GM10266 (cell line): ENCODE results near the gene FXYD7.

Source experiments
- DNase-seq: peaks from one replicate; pipeline ENCODE4 v3.0.0; 2012; ENCODE audit errors: extremely low spot score
- TF ChIP-seq, protein P1 (sequence below): IDR thresholded peaks from 2 replicates; pipeline ENCODE4 v1.5.1; 2012; ENCODE audit warnings: mild to moderate bottlenecking, low read depth; ENCODE audit not compliant: control insufficient read depth, insufficient read depth; ENCODE audit errors: missing control alignments

The FXYD7 gene

DNA sequence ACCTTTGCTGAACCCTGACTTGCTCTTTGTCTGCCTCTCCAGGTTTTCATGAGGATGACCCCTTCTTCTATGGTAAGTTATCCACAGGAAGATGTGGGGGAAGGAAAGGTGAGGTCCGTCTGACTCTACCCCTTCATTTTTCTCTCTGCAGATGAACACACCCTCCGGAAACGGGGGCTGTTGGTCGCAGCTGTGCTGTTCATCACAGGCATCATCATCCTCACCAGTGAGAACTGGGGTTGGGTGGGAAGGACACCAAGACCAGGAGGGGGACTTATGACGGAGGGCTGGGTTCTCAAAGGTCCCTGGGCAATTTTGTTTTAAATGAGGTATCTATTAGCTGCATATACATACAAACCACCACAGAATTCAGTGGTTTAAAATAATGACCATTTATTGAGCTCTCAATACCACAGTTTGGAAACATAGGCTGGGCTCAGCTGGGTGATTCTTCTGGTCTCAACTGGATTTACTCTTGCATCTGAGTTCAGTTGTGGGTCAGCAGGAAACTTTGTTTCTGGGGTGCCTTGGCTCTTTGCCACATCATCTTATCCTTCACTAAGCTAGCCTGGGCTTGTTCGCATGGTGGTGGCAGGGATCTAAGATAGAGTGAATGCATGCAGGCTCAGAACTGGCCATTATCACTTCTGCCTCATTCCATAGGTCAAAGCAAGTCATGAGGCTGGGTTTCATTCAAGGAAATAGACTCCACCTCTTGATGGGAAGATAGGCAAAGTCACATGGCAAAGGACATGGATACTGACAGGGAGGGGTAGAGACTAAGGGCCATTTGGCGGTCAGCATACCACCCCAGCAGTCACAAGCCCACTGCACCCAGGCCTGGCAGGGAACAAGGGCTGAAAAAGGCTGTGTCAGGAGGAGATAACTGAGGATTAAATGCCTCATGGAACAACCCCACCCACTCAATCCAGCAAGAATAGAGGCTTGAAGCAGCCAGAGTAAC, 23.3 kb downstream of the FXYD7 start:
- TF ChIP-seq, protein P1, sequence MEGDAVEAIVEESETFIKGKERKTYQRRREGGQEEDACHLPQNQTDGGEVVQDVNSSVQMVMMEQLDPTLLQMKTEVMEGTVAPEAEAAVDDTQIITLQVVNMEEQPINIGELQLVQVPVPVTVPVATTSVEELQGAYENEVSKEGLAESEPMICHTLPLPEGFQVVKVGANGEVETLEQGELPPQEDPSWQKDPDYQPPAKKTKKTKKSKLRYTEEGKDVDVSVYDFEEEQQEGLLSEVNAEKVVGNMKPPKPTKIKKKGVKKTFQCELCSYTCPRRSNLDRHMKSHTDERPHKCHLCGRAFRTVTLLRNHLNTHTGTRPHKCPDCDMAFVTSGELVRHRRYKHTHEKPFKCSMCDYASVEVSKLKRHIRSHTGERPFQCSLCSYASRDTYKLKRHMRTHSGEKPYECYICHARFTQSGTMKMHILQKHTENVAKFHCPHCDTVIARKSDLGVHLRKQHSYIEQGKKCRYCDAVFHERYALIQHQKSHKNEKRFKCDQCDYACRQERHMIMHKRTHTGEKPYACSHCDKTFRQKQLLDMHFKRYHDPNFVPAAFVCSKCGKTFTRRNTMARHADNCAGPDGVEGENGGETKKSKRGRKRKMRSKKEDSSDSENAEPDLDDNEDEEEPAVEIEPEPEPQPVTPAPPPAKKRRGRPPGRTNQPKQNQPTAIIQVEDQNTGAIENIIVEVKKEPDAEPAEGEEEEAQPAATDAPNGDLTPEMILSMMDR: no peak
- DNase-seq: no peak

DNA sequence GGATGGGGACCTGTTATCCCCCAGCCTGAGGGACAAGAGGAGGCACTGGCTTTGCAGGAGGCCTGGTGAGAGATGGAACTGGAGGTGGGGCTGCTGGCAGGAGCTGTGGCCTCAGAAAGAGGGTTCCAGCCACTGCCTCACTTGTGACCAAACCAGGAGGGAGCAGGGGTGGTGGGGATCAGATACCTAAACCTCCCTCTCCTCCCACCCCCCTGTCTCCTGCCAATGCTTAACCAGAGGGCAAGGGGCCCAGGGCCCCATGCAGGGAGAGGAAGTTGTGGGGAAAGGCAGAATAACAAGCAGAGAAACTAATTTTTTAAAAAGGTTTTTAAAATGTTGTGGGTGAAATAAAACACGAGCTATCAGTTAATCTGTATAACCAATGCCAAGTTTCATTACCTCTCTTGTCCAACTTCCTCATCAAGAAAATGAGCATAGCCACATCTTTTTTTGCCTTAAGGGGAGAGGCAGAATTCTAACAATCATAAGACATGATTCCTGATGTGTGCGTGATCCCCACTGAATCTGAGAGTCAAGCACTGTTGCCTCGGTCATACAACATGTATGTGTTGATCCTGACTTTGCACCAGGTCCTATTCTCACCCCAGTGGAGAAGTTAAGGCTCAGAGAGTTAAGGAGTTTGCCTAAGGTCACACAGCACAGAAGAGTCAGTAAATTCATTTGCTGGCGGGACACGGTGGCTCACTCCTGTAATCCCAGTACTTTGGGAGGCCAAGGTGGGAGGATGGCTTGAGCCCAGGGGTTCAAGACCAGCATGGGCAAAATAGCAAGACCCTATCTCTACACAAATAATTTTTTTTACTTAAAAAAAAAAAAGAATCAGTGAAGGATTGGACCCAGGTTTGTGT, 24.4 kb downstream of the FXYD7 start:
- TF ChIP-seq, protein P1: no peak
- no peak for DNase-seq

DNA sequence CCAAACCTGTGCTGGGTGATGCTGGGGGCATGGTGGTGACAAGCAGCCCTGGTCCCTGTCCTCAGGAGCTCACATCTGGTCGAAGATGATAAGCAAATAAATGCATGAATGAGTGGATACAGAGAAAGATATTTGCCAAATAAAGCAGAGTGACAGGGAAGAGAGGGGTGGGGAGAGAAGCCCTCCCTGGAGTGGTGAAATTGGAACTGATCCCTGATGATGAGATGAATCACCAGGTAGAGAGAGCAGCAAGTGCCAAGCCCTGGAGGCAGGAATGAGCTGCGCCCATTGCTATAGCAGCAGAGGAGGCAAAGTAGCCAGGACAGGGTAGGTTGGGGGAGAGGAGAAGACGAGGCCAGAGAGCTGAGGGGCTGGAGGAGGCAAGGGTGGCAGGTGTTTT, 25.1 kb downstream of the FXYD7 start:
- DNase-seq: no peak
- TF ChIP-seq, protein P1: no peak

DNA sequence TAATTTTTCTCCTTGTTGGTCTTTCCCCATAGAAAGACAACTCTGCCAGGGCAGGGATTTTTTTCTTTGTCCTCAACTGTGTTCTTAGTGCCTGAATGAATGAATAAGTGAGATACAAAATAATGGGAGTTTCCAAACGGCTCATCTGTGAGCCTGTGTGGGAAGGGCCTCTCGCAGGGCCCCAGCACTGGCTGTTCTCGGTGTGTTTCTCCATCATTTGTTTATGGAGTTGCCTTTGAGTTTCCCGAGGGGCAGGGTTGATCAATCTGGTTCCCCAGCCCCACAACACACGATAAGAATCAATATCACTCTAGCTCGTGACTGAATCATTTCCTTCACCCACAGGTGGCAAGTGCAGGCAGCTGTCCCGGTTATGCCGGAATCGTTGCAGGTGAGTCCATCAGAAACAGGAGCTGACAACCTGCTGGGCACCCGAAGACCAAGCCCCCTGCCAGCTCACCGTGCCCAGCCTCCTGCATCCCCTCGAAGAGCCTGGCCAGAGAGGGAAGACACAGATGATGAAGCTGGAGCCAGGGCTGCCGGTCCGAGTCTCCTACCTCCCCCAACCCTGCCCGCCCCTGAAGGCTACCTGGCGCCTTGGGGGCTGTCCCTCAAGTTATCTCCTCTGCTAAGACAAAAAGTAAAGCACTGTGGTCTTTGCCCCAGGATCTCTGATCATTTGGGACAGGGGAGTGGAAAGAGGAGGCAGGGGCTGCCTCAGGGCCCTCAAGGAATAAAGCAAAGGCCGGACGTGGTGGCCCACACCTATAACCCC, 26.4 kb downstream of the FXYD7 start:
- no peak for DNase-seq
- TF ChIP-seq, protein P1: no peak

DNA sequence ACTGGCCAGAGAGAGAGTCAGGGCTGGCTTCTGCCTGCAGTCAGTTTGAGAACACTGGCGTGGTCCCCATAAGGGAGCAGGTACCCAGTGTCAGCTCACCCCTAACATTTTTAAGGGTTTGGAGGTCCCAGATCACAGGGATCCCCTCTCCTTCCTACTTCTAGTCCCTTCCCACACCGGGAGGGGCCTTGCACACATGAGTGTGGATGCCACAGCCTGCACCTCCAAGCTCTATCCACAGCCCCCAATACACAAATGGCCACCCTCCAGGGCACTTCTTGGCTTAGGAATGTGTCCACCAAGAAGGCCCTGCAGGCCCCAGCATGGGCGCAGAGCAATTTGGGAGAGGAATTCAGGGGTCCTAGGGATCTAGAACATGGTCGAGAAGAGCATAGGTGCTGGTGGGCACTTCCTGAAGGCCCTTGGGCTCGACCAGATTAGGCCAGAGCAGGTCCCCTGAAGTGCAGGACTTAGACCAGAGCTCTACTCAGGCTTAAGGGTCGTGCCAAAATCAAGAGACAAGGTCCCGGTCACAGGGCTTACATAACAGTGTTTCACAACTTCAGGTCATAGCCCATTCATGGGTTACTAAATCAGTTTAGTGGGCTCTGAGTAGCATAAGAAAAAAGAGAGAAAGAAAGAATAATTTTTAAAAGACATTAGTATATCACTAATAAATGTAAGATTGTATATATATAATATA, 27.5 kb downstream of the FXYD7 start:
- TF ChIP-seq, protein P1: no peak
- no peak for DNase-seq

DNA sequence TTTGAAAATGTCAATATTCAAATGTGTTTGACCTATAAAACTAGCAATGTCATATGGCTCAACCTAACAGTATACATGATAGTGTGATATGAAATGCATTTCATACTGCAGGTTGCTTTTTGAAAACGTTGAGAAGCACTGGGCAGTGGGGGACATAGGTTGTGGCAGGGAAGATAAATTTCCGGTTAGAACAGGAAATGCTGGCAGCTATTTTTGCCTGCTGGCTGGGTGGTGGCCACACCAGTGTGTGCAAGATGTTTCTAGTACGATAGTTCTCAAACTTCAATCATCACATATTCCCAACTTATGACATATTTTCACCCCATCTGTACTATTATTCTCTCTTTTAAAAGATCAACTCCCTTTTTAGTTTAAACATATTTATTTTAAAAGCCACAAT, 28.7 kb downstream of the FXYD7 start:
- TF ChIP-seq, protein P1: no peak
- no peak for DNase-seq
